ENCODE results near the gene GNAI2. TPM values are rescaled to one million over a fixed set of nuclear protein-coding genes. Genes with fewer than 3 reads are reported as not detected.
"Not testable (repeated sequence)": the region's sequence is repeated elsewhere in the genome, so short reads cannot be mapped to it uniquely, and the experiment has no call there.

Gene GNAI2
- polyA plus RNA-seq, 1 donor from 2014 or later, result 689 TPM

GRCh38 chr3:50201573-50202315 is 34.3 kb upstream of the GNAI2 start:
- Mint-ChIP-seq H3K36me3 (no peaks in the 10 kb centered on the region), H3K27ac (no peak overlapping the region), H3K9me3 (peaks cover 0 to 2% (median 0%) of the 10 kb centered on the region in 3 donors), H3K27me3 (peaks cover 45% of the 10 kb centered on the region), H3K4me3 (no peak overlapping the region), H3K4me1 (peaks cover 0 to 2% (median 0%) of the 10 kb centered on the region in 3 donors)

DNA sequence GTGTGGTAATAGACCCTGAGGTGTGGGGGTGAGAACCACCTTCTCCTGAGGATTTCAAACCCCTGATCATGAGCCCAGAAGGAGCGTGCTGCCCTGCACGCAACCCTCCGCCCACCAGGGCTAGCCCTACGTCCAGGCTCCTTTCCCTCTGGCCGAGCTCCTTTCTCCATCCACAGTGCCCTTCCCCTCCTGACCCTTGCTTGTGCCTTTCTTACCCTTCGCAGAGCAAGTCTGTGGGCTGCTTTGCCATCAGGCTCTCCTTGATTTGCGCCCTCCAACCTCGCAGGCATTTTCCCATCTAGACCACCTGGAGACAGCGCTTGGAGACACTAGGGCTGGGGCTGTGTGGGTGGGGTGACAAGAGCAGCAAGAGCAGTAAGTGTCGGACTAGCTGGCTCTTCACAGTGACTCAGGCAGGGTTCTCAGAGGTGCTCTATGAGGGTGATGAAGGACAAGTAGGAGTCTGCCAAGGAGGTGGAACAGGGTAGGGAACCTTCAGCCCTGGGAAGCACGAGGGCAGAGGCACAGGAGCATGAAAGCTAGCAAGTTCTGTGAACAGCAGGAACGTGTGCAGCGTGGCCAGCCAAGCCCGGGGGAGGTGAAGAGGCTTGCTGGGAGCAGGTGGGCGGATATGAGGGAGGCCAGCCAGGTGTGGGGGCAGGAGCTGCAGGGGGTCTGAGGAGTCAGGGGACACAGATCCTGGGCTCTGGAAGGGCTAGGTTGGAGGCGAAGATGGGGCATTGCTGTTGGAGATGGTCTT is 33.5 kb upstream of the GNAI2 start:
- Mint-ChIP-seq H3K4me3 (no peak overlapping the region), H3K9me3 (peaks cover 0 to 2% (median 0%) of the 10 kb centered on the region in 3 donors), H3K27ac (no peak overlapping the region), H3K27me3 (peaks cover 47% of the 10 kb centered on the region), H3K4me1 (peaks cover 0 to 1% (median 0%) of the 10 kb centered on the region in 3 donors), H3K36me3 (no peaks in the 10 kb centered on the region)

DNA sequence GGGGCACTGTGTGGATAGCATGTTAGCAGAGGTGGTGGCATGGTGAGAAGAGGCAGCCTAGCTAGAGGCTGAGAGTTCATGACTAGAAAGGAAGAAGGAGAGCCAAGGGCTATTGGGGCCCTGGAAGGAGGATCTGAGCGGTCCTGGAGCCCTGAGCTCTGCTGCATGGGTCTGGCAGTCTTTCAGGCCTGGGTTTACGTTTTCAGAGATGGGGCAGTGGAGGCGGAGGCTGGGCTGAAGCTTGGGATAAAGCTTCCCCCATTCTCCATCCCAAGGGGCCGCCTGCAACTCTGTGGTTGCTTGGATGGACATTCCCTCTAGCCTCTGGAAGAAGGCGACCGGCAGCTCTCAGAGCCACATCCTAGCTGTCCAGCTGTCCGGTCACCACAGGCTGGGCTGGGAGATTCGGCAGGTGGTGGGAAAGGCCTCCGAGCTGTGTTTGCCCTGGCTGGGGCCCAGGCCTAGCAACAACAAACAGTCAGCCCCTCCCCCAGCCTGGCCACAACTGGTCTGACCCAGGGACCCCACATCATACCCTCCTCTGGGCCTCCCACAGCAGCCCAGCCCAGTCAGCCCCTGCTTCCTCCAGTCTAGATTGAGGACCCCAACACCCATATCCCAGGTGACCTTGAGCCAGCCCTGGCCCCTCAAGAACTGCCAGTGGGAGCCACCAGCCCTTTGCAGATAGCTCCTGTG is 32.7 kb upstream of the GNAI2 start:
- Mint-ChIP-seq H3K27me3 (peaks cover 46% of the 10 kb centered on the region), H3K9me3 (peaks cover 0 to 2% (median 0%) of the 10 kb centered on the region in 3 donors), H3K4me3 (no peak overlapping the region), H3K36me3 (no peaks in the 10 kb centered on the region), H3K4me1 (no peaks in the 10 kb centered on the region), H3K27ac (no peak overlapping the region)

GRCh38 chr3:50203809-50204803 is 31.9 kb upstream of the GNAI2 start:
- H3K27ac Mint-ChIP-seq, result no peak overlapping the region
- H3K4me3 Mint-ChIP-seq, result no peak overlapping the region
- peaks cover 46% of the 10 kb centered on the region for H3K27me3 Mint-ChIP-seq
- H3K9me3 Mint-ChIP-seq, result peaks cover 0 to 2% (median 0%) of the 10 kb centered on the region in 3 donors
- H3K4me1 Mint-ChIP-seq, result peaks cover 0 to 1% (median 0%) of the 10 kb centered on the region in 3 donors
- no peaks in the 10 kb centered on the region for H3K36me3 Mint-ChIP-seq

DNA sequence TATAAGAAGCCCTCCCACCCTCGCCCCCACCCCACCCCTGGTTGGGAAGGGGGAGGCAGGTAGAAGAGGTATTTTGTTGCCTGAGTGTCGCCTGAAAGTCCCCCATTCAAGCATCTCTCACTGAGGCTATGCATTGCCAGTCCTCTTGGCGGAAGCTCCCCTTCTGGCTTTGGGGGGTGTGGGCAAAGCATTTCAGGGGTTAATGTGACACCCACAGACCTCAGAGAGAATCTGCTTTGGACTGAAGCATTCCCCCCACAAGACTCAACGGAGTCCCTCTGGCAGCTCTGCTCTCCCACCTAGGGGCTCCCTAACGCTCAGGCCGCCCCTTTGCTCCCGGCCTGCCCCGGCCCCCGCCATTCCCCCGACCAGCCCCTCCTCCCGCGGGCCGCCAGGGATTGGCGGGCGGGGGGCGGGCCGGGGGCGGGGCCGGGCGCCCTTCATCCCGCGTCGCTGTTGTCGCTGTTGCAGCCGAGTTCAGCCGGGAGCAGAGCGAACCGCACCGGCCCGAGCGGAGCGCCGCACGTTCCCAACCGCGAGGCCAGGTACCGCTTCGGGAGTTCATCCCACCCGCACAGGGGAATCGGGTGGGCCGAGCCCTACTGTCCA is 31.1 kb upstream of the GNAI2 start, which contains the start of gene SLC38A3:
SLC38A3 (plus strand) TSS at position 468 of the 609 bp plus-strand sequence. CDS start 8,929 bp downstream, outside the sequence.
- H3K4me1 Mint-ChIP-seq, result peaks cover 0 to 1% (median 0%) of the 10 kb centered on the region in 3 donors
- peaks cover 0 to 2% (median 0%) of the 10 kb centered on the region in 3 donors for H3K9me3 Mint-ChIP-seq
- peaks cover 44% of the 10 kb centered on the region for H3K27me3 Mint-ChIP-seq
- H3K36me3 Mint-ChIP-seq, result no peaks in the 10 kb centered on the region
- H3K27ac Mint-ChIP-seq, result no peak within 1 kb of the TSS
- H3K4me3 Mint-ChIP-seq, result peak within 1 kb of the TSS in 2 of 4 donors; percentile 55 to 63

GRCh38 chr3:50205413-50206276 is 30.4 kb upstream of the GNAI2 start:
- H3K27ac Mint-ChIP-seq, result no peak overlapping the region
- H3K9me3 Mint-ChIP-seq, result peaks cover 0 to 2% (median 0%) of the 10 kb centered on the region in 3 donors
- peak overlapping the region in 2 of 4 donors; percentile 55 to 63 for H3K4me3 Mint-ChIP-seq
- no peaks in the 10 kb centered on the region for H3K36me3 Mint-ChIP-seq
- H3K4me1 Mint-ChIP-seq, result peaks cover 0 to 1% (median 0%) of the 10 kb centered on the region in 3 donors
- peaks cover 44% of the 10 kb centered on the region for H3K27me3 Mint-ChIP-seq

DNA sequence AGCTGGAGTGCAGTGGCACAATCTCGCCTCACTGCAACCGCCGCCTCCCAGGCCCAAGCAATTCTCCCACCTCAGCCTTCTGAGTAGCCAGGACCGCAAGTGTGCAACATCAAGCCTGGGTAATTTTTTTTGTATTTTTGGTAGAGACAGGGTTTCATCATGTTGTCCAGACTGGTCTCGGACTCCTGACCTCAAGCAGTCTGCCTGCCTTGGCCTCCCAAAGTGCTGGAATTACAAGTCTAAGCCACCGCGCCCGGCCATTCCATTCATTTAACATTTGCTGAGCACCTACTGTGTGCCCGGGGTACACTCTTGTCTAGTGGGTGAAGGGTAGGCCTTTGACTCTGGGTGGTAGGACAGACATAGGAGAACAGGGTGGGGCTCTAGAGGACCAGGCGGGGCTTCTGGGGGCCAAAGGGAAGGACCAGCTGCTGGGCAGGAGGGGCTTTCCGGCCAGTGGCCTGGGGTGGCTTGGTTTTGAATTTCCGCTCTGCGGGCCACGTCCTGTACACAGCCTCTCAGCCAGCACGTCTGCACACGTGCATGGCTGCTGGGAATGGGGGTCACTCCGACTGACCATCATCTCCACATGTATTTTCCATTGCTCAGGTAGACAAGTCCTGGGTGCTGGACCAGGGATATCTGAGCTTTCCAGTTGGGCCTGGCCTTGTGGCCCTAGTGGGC is 28.5 kb upstream of the GNAI2 start:
- Mint-ChIP-seq H3K4me3 (no peak overlapping the region), H3K9me3 (peaks cover 0 to 2% (median 0%) of the 10 kb centered on the region in 3 donors), H3K4me1 (peaks cover 0 to 1% (median 0%) of the 10 kb centered on the region in 3 donors), H3K27ac (no peak overlapping the region), H3K36me3 (no peaks in the 10 kb centered on the region), H3K27me3 (peaks cover 31% of the 10 kb centered on the region)

- Mint-ChIP-seq H3K4me1 (peaks cover 0 to 1% (median 0%) of the 10 kb centered on the region in 3 donors), H3K4me3 (no peak overlapping the region), H3K9me3 (no peaks in the 10 kb centered on the region), H3K27ac (no peak overlapping the region), H3K27me3 (peaks cover 21% of the 10 kb centered on the region), H3K36me3 (no peaks in the 10 kb centered on the region)
These were observed 27.2 kb upstream of the GNAI2 start for GRCh38 chr3:50208677-50209344.

GRCh38 chr3:50210176-50210509 is 25.9 kb upstream of the GNAI2 start:
- Mint-ChIP-seq H3K4me1 (peaks cover 0 to 1% (median 0%) of the 10 kb centered on the region in 3 donors), H3K9me3 (no peaks in the 10 kb centered on the region), H3K27me3 (peaks cover 11% of the 10 kb centered on the region), H3K4me3 (no peak overlapping the region), H3K27ac (no peak overlapping the region), H3K36me3 (no peaks in the 10 kb centered on the region)

GRCh38 chr3:50210510-50211367 is 25.3 kb upstream of the GNAI2 start:
- Mint-ChIP-seq H3K4me1 (peaks cover 0 to 1% (median 0%) of the 10 kb centered on the region in 3 donors), H3K27ac (no peak overlapping the region), H3K27me3 (peaks cover 10% of the 10 kb centered on the region), H3K9me3 (no peaks in the 10 kb centered on the region), H3K36me3 (no peaks in the 10 kb centered on the region), H3K4me3 (no peak overlapping the region)

GRCh38 chr3:50211368-50211717 is 24.7 kb upstream of the GNAI2 start:
- not testable (repeated sequence) for H3K27me3 Mint-ChIP-seq, H3K4me3 Mint-ChIP-seq, H3K27ac Mint-ChIP-seq, H3K9me3 Mint-ChIP-seq, H3K36me3 Mint-ChIP-seq, H3K4me1 Mint-ChIP-seq

Data from IgD-negative memory B cell (primary cell).